Endodermal cell (in vitro differentiated cells): ENCODE measurements around the gene TLCD3B. TPM values are rescaled to one million over a fixed set of nuclear protein-coding genes. Genes with fewer than 3 reads are reported as not detected.

ENCODE experiments used
- DNase-seq: peaks from one replicate; pipeline ENCODE4 v3.0.0-alpha.2; 2017
- H3K27ac ChIP-seq: 2 replicates; pipeline ENCODE4 v1.5.1; 2013; ENCODE audit warnings: mild to moderate bottlenecking, low read depth, low read length, moderate library complexity
- H3K27me3 ChIP-seq: 2 replicates; pipeline ENCODE4 v1.6.1; 2013; ENCODE audit warnings: mild to moderate bottlenecking, low read length, moderate library complexity; ENCODE audit not compliant: insufficient read depth, control insufficient read depth, poor library complexity, severe bottlenecking
- H3K36me3 ChIP-seq: 2 replicates; pipeline ENCODE4 v1.7.0; 2013; ENCODE audit warnings: mild to moderate bottlenecking, low read length, moderate library complexity; ENCODE audit not compliant: control insufficient read depth, insufficient read depth
- H3K4me1 ChIP-seq: one replicate; pipeline ENCODE4 v1.7.0; 2013; ENCODE audit warnings: low read length; ENCODE audit not compliant: control insufficient read depth, insufficient read depth
- H3K4me3 ChIP-seq: 2 replicates; pipeline ENCODE4 v1.5.1; 2013; ENCODE audit warnings: mild to moderate bottlenecking, low read length, moderate library complexity
- H3K9ac ChIP-seq: 2 replicates; pipeline ENCODE4 v1.6.1; 2013; ENCODE audit warnings: mild to moderate bottlenecking, low read length, moderate library complexity; ENCODE audit not compliant: poor library complexity, severe bottlenecking; ENCODE audit errors: extremely low read depth
- H3K9me3 ChIP-seq: 2 replicates; pipeline ENCODE4 v1.6.1; 2013; ENCODE audit warnings: mild to moderate bottlenecking, low read length, moderate library complexity; ENCODE audit not compliant: control insufficient read depth
- H3K27ac Mint-ChIP-seq: 2 replicates; pipeline ENCODE4 v1.8.0; 2020; ENCODE audit warnings: mixed read lengths
- H3K27me3 Mint-ChIP-seq: 2 replicates; pipeline ENCODE4 v1.8.0; 2021; ENCODE audit warnings: mild to moderate bottlenecking, mixed read lengths; ENCODE audit not compliant: insufficient read depth
- H3K36me3 Mint-ChIP-seq: 2 replicates; pipeline ENCODE4 v1.8.0; 2020; ENCODE audit warnings: low read depth, mixed read lengths
- H3K4me1 Mint-ChIP-seq: 2 replicates; pipeline ENCODE4 v1.8.0; 2020; ENCODE audit warnings: mixed read lengths
- H3K4me3 Mint-ChIP-seq: 2 replicates; pipeline ENCODE4 v1.8.0; 2020; ENCODE audit warnings: mild to moderate bottlenecking, moderate library complexity, mixed read lengths
- H3K9me3 Mint-ChIP-seq: 2 replicates; pipeline ENCODE4 v1.8.0; 2020; ENCODE audit warnings: mild to moderate bottlenecking, mixed read lengths
- CTCF ChIP-seq: fragments of 200-600 bp; sonication (generic); conservative IDR thresholded peaks from 2 replicates; pipeline ENCODE4 v1.5.0; 2021; ENCODE audit warnings: antibody characterized with exemption, mild to moderate bottlenecking
- WGBS, 2 experiments: methylation state at CpG; one replicate each; pipeline versions ENCODE4 v1.1.5 to v1.1.7; 2013; ENCODE audit warnings: missing lambda C conversion rate in 2 of 2, mixed read lengths in 1 of 2; ENCODE audit not compliant: insufficient coverage in 1 of 2, insufficient read length in 1 of 2; 5-methylcytosine and 5-hydroxymethylcytosine counted together
- total RNA-seq, 2 donors: library from RNA; stranded (reverse); fragmentation: NEBNext Ultra II Directional in 1 of 2; extraction: Animal tissue kit (Norgen Biotek cat#: 25700) in 1 of 2; gene quantifications; 2 replicates in 1 of 2; 3 replicates in 1 of 2; pipeline ENCODE4 v1.2.1, GENCODE V29; 2021

Gene TLCD3B
- total RNA-seq, 2 donors from 2014 or later: 3.3 to 3.5 TPM

- Mint-ChIP-seq H3K36me3 (no peaks in the 10 kb centered on the region), H3K27me3 (peaks cover 20% of the 10 kb centered on the region), H3K27ac (no peak overlapping the region), H3K4me1 (no peaks in the 10 kb centered on the region), H3K9me3 (no peaks in the 10 kb centered on the region), H3K4me3 (no peak overlapping the region)
- H3K4me3 ChIP-seq: no peak overlapping the region
- no peak overlapping the region for H3K9ac ChIP-seq
- no peak overlapping the region for H3K27ac ChIP-seq
- no peaks in the 10 kb centered on the region for H3K9me3 ChIP-seq
- 82 to 91% methylated on average over 6 to 7 of the region's 7 CpGs for WGBS, 2 experiments
- DNase-seq: no peak
- no peaks in the 10 kb centered on the region for H3K4me1 ChIP-seq
- no peaks in the 10 kb centered on the region for H3K36me3 ChIP-seq
- peaks cover 8% of the 10 kb centered on the region for H3K27me3 ChIP-seq
- no peak for TF ChIP-seq CTCF
Measured at GRCh38 chr16:30025574-30025973, 5.5 kb downstream of the TLCD3B start.

GRCh38 chr16:30025156-30025555 is 5.9 kb downstream of the TLCD3B start:
- no peaks in the 10 kb centered on the region for H3K4me1 Mint-ChIP-seq
- peaks cover 17% of the 10 kb centered on the region for H3K27me3 Mint-ChIP-seq
- Histone ChIP-seq H3K9ac (no peak overlapping the region), H3K9me3 (no peaks in the 10 kb centered on the region), H3K27me3 (peaks cover 8% of the 10 kb centered on the region), H3K36me3 (no peaks in the 10 kb centered on the region), H3K4me1 (no peaks in the 10 kb centered on the region), H3K27ac (no peak overlapping the region), H3K4me3 (no peak overlapping the region)
- H3K4me3 Mint-ChIP-seq: no peak overlapping the region
- no peak overlapping the region for H3K27ac Mint-ChIP-seq
- no peaks in the 10 kb centered on the region for H3K9me3 Mint-ChIP-seq
- H3K36me3 Mint-ChIP-seq: no peaks in the 10 kb centered on the region
- DNase-seq: no peak
- 85 to 86% methylated on average over 12 to 20 of the region's 20 CpGs for WGBS, 2 experiments
- TF ChIP-seq CTCF: no peak

- 88 to 90% methylated on average over 2 to 13 of the region's 16 CpGs for WGBS, 2 experiments
- H3K27ac ChIP-seq: no peak overlapping the region
- H3K4me3 Mint-ChIP-seq: no peak overlapping the region
- no peaks in the 10 kb centered on the region for H3K36me3 ChIP-seq
- peaks cover 3% of the 10 kb centered on the region for H3K27me3 ChIP-seq
- no peaks in the 10 kb centered on the region for H3K9me3 Mint-ChIP-seq
- H3K27me3 Mint-ChIP-seq: peaks cover 10% of the 10 kb centered on the region
- H3K9ac ChIP-seq: no peak overlapping the region
- DNase-seq: no peak
- no peak for TF ChIP-seq CTCF
- no peak overlapping the region for H3K4me3 ChIP-seq
- no peaks in the 10 kb centered on the region for H3K4me1 Mint-ChIP-seq
- no peaks in the 10 kb centered on the region for H3K36me3 Mint-ChIP-seq
- no peaks in the 10 kb centered on the region for H3K9me3 ChIP-seq
- H3K4me1 ChIP-seq: no peaks in the 10 kb centered on the region
- H3K27ac Mint-ChIP-seq: no peak overlapping the region
Measured at GRCh38 chr16:30024451-30024850, 6.6 kb downstream of the TLCD3B start.
